ENCODE results near the gene EPHA10. TPM values are rescaled to one million over a fixed set of nuclear protein-coding genes. Genes with fewer than 3 reads are reported as not detected.

Gene EPHA10
- total RNA-seq, 1 donor from 2014 or later = 0.13 TPM

DNA sequence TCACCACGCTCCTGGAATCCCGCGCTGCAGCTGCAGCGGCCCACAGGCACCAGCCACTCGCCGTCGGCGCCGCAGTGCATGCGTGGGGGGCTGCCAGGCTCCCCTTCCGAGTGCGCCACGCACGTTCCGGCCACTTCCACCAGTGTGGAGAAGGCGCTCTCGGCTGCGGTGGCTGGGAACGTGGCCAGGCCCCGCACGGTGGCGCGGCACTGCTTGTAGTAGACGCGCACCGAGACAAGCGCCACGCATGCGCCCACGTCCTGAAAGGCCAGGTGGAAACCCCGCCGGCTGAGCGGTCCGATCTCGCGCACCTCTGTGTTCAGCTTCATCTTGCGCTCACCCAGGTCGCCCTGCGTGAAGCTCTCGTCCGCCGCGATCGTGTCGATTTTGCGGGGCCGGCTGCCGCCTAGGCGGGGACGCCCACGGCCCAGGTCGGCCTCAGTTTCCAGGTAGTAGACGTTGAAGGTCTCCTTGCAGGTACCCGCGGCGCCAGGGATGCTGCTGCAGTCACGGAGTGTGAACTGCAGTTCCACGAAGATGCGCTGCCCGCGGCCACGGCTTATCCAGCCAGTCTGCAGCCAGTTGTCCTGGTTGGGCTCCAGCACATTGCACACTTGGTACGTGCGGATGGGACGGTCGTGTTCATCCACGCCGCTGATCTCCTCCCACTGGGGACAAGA is 3.4 kb downstream of the EPHA10 start:
- Mint-ChIP-seq H3K4me3 (ENCODE audit: unreplicated experiment) (no peak overlapping the region), H3K27ac (ENCODE audit: unreplicated experiment) (no peak overlapping the region), H3K4me1 (ENCODE audit: unreplicated experiment) (peaks cover 16% of the 10 kb centered on the region), H3K9me3 (ENCODE audit: unreplicated experiment) (no peaks in the 10 kb centered on the region), H3K27me3 (ENCODE audit: unreplicated experiment) (peaks cover 34% of the 10 kb centered on the region), H3K36me3 (ENCODE audit: low read depth, unreplicated experiment) (peaks cover 4% of the 10 kb centered on the region)
- no peak for TF ChIP-seq CTCF (IDR thresholded peaks at IDR 0.05; ENCODE audit: unreplicated experiment)
- no peak for DNase-seq (ENCODE audit: low spot score)

- peaks cover under 1% of the 10 kb centered on the region for H3K36me3 Mint-ChIP-seq (ENCODE audit: low read depth, unreplicated experiment)
- no peak overlapping the region for H3K27ac Mint-ChIP-seq (ENCODE audit: unreplicated experiment)
- peaks cover 19% of the 10 kb centered on the region for H3K27me3 Mint-ChIP-seq (ENCODE audit: unreplicated experiment)
- H3K4me1 Mint-ChIP-seq (ENCODE audit: unreplicated experiment) = peaks cover 3% of the 10 kb centered on the region
- TF ChIP-seq CTCF (IDR thresholded peaks at IDR 0.05; ENCODE audit: unreplicated experiment) = no peak
- no peak overlapping the region for H3K4me3 Mint-ChIP-seq (ENCODE audit: unreplicated experiment)
- H3K9me3 Mint-ChIP-seq (ENCODE audit: unreplicated experiment) = no peaks in the 10 kb centered on the region
- DNase-seq (ENCODE audit: low spot score) = no peak
Measured at GRCh38 chr1:37759451-37759850, 5.5 kb downstream of the EPHA10 start.

DNA sequence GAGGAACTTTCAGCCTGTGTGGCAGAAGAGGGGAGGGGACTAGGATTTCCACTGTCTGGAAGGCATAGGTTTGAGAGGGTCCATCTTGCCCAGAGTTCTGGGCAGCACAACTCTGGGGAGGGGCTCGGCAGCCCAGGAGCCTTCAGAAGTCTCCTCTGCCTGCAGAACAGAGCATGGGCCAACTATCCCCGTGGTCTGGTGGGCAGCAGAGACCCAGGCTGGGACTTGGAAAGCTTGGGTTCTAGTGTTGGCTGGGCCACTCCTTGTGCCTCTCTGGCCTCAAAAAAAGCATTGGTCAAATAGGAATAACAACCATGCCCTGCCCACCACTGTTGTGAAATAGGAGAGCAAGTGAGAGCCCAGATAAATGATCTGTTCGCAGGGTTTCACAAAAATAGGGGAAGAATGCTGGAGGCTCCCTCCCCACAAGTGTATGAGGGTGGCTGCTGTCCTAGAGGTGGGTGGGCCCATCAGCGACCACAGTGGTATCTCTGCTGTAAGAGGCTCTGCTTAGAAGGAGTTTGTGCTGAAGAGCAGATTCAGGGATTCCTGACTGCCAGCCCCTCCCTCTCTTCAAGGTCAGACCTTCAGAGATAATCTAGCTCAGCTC is 8.9 kb downstream of the EPHA10 start:
- peaks cover 16% of the 10 kb centered on the region for H3K27me3 Mint-ChIP-seq (ENCODE audit: unreplicated experiment)
- DNase-seq (ENCODE audit: low spot score) = no peak
- H3K9me3 Mint-ChIP-seq (ENCODE audit: unreplicated experiment) = no peaks in the 10 kb centered on the region
- H3K36me3 Mint-ChIP-seq (ENCODE audit: low read depth, unreplicated experiment) = peaks cover 3% of the 10 kb centered on the region
- no peak overlapping the region for H3K4me3 Mint-ChIP-seq (ENCODE audit: unreplicated experiment)
- no peak for TF ChIP-seq CTCF (IDR thresholded peaks at IDR 0.05; ENCODE audit: unreplicated experiment)
- peaks cover 6% of the 10 kb centered on the region for H3K4me1 Mint-ChIP-seq (ENCODE audit: unreplicated experiment)
- no peak overlapping the region for H3K27ac Mint-ChIP-seq (ENCODE audit: unreplicated experiment)

DNA sequence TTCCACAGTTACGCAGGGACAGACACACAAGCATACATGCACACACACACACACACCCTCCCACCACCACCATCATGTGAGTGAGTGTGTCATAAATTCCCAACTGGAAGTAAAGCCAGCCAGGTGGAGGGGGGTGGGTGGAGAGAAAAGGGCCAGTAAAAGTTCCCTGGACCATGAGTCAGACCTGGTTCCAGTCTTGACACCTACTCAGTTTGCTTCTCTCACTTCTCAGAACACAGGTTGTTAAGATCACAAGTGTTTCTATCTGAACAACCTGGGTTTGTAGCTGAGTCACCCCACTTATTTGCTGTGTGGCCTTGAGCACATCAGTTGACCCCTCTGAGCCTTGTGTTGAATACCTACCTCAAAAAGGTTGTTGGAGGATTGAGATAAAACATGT is 9.6 kb downstream of the EPHA10 start:
- no peak for TF ChIP-seq CTCF (IDR thresholded peaks at IDR 0.05; ENCODE audit: unreplicated experiment)

More for the DNA sequence above, 9.6 kb downstream of the EPHA10 start:
- DNase-seq (ENCODE audit: low spot score) = no peak
- Mint-ChIP-seq H3K36me3 (ENCODE audit: low read depth, unreplicated experiment) (peaks cover 3% of the 10 kb centered on the region), H3K4me1 (ENCODE audit: unreplicated experiment) (peaks cover 6% of the 10 kb centered on the region), H3K27ac (ENCODE audit: unreplicated experiment) (no peak overlapping the region), H3K9me3 (ENCODE audit: unreplicated experiment) (no peaks in the 10 kb centered on the region), H3K4me3 (ENCODE audit: unreplicated experiment) (no peak overlapping the region), H3K27me3 (ENCODE audit: unreplicated experiment) (peaks cover 15% of the 10 kb centered on the region)
